HG03442 (cell line): ENCODE results near the gene PRKAG2.

Experiments
- ATAC-seq: cut with Tn5 transposase; IDR thresholded peaks from one replicate; pipeline ENCODE4 v1.9.1; 2021; ENCODE audit warnings: mild to moderate bottlenecking, moderate library complexity; ENCODE audit not compliant: unreplicated experiment

PRKAG2 gene

GRCh38 chr7:151776446-151776845 lies 100.5 kb downstream of the PRKAG2 start:
- ATAC-seq: no peak

DNA sequence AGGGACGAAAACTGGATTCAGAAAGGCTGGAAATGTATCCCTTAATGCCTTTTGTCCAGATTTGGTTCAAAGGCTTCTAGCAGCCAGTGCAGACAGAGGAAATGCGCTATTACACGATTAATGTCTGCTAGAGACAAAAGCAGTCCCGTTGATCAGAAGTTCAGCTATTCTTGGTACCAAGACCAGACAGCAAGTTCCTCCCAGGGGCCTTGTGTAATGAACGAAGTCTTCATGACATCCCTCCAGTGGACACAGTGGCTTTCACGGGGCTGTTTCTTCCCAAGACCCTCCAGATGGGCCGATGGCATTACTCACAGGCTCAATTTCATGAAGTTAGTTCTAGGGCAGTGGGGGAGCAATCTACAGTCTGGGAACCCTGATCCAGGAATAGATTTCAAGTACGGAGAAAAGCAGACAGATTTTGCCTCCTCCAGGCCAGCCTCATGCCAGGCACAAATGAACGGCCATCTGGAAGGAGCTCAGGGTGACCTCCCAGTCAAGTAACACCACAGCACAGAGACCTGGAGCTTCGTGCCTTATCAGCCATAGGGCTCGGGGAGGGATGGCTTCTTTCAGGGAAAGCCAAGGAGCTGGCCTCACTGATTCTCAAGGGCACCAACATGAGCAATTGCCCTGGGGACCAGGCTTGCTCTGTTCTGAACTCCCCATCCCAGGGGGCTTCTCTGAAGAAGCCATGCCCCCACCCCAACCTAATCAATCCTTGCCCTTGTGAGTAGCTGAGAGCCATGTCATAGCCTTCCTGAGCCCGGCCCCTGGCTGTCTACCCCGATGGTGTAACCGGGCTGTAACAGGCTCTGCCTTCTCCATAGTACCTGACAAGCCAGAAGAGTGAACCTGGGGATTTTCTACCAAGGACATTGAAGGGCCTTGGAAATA lies 101.1 kb downstream of the PRKAG2 start:
- ATAC-seq: no peak

GRCh38 chr7:151774951-151775350 lies 102.0 kb downstream of the PRKAG2 start:
- ATAC-seq: no peak

DNA sequence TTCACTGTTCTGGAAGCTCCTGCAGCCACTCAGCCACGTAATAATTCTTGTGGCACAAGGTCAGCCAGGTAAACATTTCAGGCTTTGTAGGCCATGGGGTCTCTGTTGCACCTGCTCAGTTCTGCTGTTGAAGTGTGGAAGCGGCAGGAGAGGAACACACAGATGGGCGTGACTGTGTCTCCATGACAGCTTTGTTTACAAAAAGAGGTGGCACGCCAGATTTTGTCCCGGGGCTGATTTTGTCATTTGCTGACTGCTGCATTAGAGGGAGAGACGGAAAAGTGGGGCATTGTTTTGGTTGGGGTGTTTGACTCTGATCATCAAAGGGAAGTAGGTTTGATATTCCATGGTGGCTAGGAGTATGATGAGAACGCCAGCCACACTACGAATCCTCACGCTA lies 103.1 kb downstream of the PRKAG2 start:
- ATAC-seq: no peak

DNA sequence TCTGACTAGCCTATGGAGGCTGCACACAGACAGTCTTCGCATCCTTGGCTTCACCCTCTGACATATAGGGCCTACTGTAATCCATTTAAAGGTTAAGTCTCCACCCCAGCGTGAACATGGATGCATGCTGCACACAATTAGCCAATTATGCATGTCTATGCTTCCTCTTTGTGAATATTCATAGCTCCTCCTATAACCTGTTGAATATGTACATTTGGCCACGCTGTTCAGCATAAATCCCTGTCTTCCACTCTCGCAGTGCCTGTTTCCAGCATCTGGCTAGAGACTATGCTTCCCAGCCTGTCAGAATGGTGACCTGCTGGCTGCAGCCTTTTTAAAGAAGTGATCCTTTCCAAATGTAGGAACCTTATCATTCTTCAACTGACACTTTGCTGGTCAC lies 106.7 kb downstream of the PRKAG2 start:
- ATAC-seq: no peak

DNA sequence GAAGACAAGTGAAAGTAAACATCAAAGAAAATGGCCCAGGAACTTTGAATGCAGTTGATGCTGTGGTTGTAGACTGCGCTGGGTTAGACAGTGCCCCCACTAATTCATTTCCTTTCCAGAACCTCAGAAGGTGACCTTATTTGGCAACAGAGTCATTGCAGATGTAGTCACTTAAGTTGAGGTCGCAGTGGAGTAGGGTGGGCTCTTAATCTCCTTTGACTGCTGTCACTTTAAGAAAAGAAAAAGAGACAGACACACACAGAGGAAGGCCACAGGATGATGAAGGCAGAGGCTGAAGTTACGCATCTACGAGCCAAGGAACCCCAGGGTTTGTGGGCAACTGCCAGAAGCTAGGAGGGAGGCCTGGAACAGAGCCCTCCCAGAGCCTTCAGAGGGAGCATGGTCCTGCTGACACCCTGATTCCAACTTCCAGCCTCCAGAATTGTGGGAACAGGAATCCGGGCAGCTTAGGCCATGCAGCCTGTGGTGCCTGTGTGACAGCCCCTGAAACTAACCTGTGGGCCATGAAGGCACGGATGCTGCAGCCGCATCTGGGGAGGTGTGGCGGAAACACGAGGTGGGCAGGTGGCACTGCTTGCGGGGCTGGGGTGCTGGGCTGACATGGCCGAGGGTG lies 107.6 kb downstream of the PRKAG2 start:
- peak; percentile 84 for ATAC-seq

DNA sequence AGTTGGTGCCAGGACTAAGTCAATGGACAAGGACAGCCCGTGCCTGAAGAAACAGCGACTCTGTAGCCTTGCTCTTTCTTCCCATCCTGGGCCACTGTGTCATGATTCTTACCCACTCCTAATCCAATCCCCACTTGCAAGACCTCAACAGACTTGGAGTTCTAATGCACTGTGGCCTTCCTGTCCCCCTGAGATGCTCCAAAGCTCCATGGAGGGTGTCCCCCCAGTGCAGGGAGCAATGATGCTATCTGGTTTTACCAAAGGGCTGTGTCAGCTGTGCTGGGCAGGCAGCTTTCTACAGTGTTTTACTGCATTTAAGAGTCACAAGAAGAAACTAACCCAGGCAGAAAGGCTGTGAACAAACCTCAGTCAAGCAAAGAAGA lies 108.1 kb downstream of the PRKAG2 start:
- ATAC-seq: no peak

- ATAC-seq: no peak
These were observed 109.4 kb downstream of the PRKAG2 start for GRCh38 chr7:151767557-151767956.

GRCh38 chr7:151764056-151764920 lies 112.6 kb downstream of the PRKAG2 start:
- no peak for ATAC-seq

DNA sequence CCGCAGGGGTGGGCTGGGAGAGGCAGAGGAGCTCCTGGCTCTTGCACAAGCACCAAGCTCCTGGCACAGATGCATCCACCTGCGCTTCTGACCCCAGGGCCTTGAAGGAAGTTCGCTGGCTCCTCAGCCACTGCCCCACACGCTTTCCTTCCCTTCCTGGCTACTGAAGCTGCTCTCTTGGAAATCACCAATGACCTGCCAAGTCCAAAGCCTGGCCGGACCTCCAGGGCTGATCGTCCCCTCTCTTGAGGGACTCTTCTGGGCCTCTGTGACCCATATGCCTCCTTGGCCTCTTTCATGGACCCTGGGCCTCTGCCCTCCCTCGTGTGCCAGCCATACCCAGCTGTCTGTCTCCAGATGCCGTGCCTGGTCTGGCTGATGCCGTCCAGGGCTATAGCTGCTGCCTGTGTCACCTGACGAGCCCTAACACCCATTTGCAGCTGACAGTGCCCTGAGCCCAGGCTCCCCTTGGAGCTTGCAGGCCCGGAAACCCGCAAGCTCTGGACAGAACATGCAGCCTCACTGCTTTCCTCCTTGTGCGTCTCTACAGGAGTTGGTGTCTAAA lies 113.4 kb downstream of the PRKAG2 start:
- ATAC-seq: no peak

GRCh38 chr7:151762583-151763245 lies 114.2 kb downstream of the PRKAG2 start:
- ATAC-seq: no peak

GRCh38 chr7:151761957-151762356 lies 115.0 kb downstream of the PRKAG2 start:
- ATAC-seq: no peak

- no peak for ATAC-seq
These were observed 115.7 kb downstream of the PRKAG2 start for GRCh38 chr7:151761231-151761630.

- ATAC-seq: no peak
These were observed 117.3 kb downstream of the PRKAG2 start for GRCh38 chr7:151759591-151760042.

DNA sequence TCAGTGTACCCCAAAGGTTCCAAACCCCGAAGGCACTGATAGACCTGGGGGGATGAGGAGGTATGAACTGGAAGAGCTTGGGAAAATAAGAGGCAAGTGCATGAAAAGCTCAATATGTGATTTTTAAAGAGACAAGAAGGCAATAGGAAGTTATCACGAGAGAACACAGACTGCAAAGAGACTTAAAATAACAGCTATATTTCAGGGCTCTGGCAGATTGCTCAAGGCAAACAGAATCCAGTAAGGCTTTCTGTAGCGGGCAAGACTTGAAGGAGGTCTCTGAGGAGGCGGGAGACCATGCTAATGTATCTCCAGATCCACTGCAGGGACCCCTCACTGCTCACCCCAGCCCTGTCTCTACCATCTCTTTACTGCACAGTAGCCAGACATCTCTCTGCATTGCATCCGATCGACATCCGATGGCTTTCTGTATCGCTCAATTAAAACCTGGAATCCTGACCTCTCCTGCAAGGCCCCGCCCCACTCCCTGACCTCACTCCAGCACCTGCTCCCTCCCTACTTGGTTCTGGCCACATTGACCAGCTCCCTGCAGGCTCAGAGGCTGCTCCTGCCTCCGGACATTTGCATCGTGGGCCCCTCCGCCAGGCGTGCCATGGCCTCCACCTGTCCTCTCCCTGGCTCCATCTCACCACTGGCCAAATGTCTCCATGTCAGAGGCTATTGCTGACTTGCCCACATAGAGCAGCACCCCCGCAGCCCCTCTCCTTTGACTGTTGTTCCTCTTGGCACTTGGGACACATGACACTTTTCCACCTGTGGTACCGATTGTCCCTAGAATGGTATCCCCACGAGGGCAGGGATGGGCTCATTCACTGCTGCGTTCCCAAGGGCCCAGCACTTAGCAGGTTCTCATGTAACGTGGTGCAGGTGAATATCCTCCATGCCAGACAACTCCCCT lies 118.0 kb downstream of the PRKAG2 start:
- no peak for ATAC-seq

DNA sequence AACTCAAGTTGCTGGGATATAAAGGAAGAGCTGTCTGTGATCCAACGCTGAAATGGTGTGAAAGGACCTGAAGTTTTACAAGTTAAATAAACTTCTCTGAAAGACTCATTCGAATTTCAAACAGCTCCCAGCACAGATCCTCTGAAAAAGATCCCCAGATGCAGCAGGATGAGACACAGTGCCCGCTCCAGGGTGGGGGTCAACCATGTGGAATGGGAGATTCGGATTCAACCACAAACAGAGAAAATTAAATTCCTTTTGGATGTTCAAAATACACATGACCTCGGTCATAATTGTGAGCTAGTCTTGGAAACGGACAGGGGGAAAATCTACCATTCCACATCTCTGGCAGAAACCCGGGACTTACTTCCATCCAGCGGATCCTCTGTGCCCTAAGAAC lies 119.6 kb downstream of the PRKAG2 start:
- ATAC-seq: no peak

DNA sequence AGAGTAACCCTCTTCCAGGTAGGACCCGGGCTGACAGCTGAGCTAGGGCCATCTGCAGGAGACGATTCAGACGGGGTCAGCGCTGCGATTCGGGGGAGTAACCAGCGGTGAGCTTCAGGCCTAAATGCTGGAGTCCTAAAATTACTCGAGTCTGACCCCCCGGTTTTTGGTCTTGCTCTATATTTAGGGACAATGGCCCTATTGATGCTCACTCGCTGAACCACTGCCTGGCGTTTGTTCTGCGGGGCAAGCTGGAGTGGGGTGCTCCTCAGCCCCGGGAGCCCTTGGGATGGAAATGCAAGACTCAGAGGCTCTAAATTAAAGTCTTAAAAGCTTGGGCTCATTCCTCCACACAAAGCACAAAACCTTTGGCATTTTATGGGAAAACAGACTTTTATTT lies 120.0 kb downstream of the PRKAG2 start:
- no peak for ATAC-seq

- peak; percentile 73 for ATAC-seq
These were observed 120.7 kb downstream of the PRKAG2 start for GRCh38 chr7:151756076-151756731.
